Fibroblast of lung (primary cell): ENCODE data around the gene TARBP1. TPM values are rescaled to one million over a fixed set of nuclear protein-coding genes. Genes with fewer than 3 reads are reported as not detected.

Experiments used
- DNase-seq, 2 donors: peaks; one replicate each; pipeline versions ENCODE4 v3.0.0 to v3.0.0-alpha.2; 2010; ENCODE audit warnings: low read depth in 2 of 2
- H2AFZ ChIP-seq: 2 replicates; pipeline ENCODE4 v1.5.1; 2012; ENCODE audit warnings: low read length, control low read depth, inconsistent platforms
- H3K27ac ChIP-seq: 2 replicates; pipeline ENCODE4 v1.5.1; 2011; ENCODE audit warnings: low read length, control low read depth; ENCODE audit not compliant: insufficient read depth
- H3K27me3 ChIP-seq: 2 replicates; pipeline ENCODE4 v1.5.1; 2011; ENCODE audit warnings: mild to moderate bottlenecking, low read length; ENCODE audit not compliant: control insufficient read depth, insufficient read depth
- H3K36me3 ChIP-seq: 2 replicates; pipeline ENCODE4 v1.5.1; 2011; ENCODE audit warnings: low read length; ENCODE audit not compliant: control insufficient read depth, insufficient read depth
- H3K4me1 ChIP-seq: 2 replicates; pipeline ENCODE4 v1.5.1; 2011; ENCODE audit warnings: low read length; ENCODE audit not compliant: control insufficient read depth, insufficient read depth; ENCODE audit errors: extremely low read depth
- H3K4me2 ChIP-seq: 2 replicates; pipeline ENCODE4 v1.5.1; 2011; ENCODE audit warnings: low read length, control low read depth; ENCODE audit not compliant: insufficient read depth; ENCODE audit errors: extremely low read depth
- H3K4me3 ChIP-seq, 4 experiments: fragments of 200-600 bp in 1 of 4; sonication (generic) in 1 of 4; replicated peaks in 1 of 4; 2 replicates each; pipeline ENCODE4 v1.5.1; 2011 to 2016; ENCODE audit warnings: low read length in 4 of 4, low read depth in 3 of 4, mild to moderate bottlenecking in 3 of 4, control low read depth in 2 of 4, inconsistent platforms in 1 of 4, mixed read lengths in 1 of 4; ENCODE audit not compliant: insufficient read depth in 1 of 4; ENCODE audit errors: control extremely low read depth in 1 of 4
- H3K79me2 ChIP-seq: 2 replicates; pipeline ENCODE4 v1.5.1; 2012; ENCODE audit warnings: mild to moderate bottlenecking, low read length, inconsistent platforms; ENCODE audit not compliant: control insufficient read depth, insufficient read depth
- H3K9ac ChIP-seq: 2 replicates; pipeline ENCODE4 v1.5.1; 2011; ENCODE audit warnings: mild to moderate bottlenecking, low read length, control low read depth; ENCODE audit not compliant: insufficient read depth
- H3K9me3 ChIP-seq: 2 replicates; pipeline ENCODE4 v1.5.1; 2012; ENCODE audit warnings: low read depth, low read length; ENCODE audit not compliant: control insufficient read depth, insufficient read depth
- H4K20me1 ChIP-seq: 2 replicates; pipeline ENCODE4 v1.5.1; 2011; ENCODE audit warnings: low read length; ENCODE audit not compliant: control insufficient read depth, insufficient read depth; ENCODE audit errors: extremely low read depth
- EZH2 ChIP-seq: IDR thresholded peaks from 2 replicates; pipeline ENCODE4 v1.5.1; 2012; ENCODE audit warnings: low read length, control low read depth, mild to moderate bottlenecking; ENCODE audit errors: missing control alignments
- polyA plus RNA-seq, 2 donors: library from polyadenylated mRNA; depleted of rRNA in 1 of 2; stranded (reverse) in 1 of 2; unstranded in 1 of 2; fragments of >200 nt; gene quantifications; 2 replicates each; pipeline ENCODE4 v1.2.1, GENCODE V29; 2011 to 2012; ENCODE audit warnings: missing spikeins in 1 of 2
- total RNA-seq: library from RNA; depleted of rRNA; stranded (reverse); fragments of >200 nt; gene quantifications from 2 replicates; pipeline ENCODE4 v1.2.1, GENCODE V29; 2014
- TF ChIP-seq, protein P1 (sequence below), 2 donors: IDR thresholded peaks in 1 of 2; conservative IDR thresholded peaks in 1 of 2; 1 replicate in 1 of 2; 2 replicates in 1 of 2; pipeline ENCODE4 v1.5.1; 2011 to 2012; ENCODE audit warnings: low read length in 2 of 2, control low read depth in 1 of 2, inconsistent platforms in 1 of 2, low read depth in 1 of 2, mild to moderate bottlenecking in 1 of 2

TARBP1 gene
- total and polyA plus RNA-seq, 2 donors (not counting 1 experiment from before 2014, with no cell fraction given): 11.6 to 20.6 TPM

DNA sequence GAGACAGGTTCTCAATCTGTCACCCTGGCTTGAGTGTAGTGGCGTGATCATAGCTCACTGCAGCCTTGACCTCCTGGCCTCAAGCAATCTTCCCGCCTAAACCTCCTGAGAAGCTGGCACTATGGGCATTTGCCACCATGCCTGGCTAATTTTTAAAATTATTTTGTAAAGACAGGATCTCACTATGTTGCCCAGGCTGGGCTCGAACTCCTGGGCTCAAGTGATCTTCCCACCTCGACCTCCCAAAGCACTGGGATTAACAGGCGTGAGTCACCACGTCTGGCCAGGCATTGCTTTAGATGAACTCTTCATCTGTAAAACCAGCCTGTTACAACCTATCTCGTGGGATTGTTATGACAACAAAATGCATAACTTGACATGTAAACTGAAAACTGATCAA, 103.3 kb downstream of the TARBP1 start:
- no peak overlapping the region for H3K4me2 ChIP-seq
- H3K27ac ChIP-seq: no peak overlapping the region
- no peaks in the 10 kb centered on the region for H3K4me1 ChIP-seq
- no peak overlapping the region for H2AFZ ChIP-seq
- peaks cover 6% of the 10 kb centered on the region for H3K79me2 ChIP-seq
- H3K27me3 ChIP-seq: no peaks in the 10 kb centered on the region
- H3K36me3 ChIP-seq: peaks cover 10% of the 10 kb centered on the region
- no peak overlapping the region for H3K9ac ChIP-seq
- TF ChIP-seq, protein P1, sequence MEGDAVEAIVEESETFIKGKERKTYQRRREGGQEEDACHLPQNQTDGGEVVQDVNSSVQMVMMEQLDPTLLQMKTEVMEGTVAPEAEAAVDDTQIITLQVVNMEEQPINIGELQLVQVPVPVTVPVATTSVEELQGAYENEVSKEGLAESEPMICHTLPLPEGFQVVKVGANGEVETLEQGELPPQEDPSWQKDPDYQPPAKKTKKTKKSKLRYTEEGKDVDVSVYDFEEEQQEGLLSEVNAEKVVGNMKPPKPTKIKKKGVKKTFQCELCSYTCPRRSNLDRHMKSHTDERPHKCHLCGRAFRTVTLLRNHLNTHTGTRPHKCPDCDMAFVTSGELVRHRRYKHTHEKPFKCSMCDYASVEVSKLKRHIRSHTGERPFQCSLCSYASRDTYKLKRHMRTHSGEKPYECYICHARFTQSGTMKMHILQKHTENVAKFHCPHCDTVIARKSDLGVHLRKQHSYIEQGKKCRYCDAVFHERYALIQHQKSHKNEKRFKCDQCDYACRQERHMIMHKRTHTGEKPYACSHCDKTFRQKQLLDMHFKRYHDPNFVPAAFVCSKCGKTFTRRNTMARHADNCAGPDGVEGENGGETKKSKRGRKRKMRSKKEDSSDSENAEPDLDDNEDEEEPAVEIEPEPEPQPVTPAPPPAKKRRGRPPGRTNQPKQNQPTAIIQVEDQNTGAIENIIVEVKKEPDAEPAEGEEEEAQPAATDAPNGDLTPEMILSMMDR (conservative IDR thresholded peaks at IDR 0.05 in 1 of 2, IDR thresholded peaks at IDR 0.05 in 1 of 2; ENCODE audit: low read depth in 1 of 2, low read length in 2 of 2): no peak
- no peak for TF ChIP-seq EZH2
- no peak overlapping the region for H3K4me3 ChIP-seq
- no peak for DNase-seq
- no peaks in the 10 kb centered on the region for H4K20me1 ChIP-seq
- H3K9me3 ChIP-seq: no peaks in the 10 kb centered on the region

DNA sequence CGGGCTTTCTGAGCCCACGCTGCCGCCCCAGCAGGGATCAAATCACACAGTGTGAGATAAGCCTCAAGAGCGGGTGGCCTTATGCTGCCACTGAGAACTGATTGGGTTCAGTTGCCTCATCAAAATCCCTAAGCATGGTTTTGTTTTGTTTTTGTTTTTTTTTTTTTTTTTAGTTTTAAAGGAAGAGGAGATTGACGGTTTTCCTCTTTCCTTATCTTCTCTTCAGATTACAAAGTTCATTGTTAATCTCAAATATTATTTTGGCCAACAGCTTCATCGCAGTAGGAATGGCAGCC, 105.1 kb downstream of the TARBP1 start:
- no peaks in the 10 kb centered on the region for H3K4me1 ChIP-seq
- no peaks in the 10 kb centered on the region for H4K20me1 ChIP-seq
- peak overlapping the region; percentile 56 to 96 (median 95) for H3K4me3 ChIP-seq
- H3K4me2 ChIP-seq: peak overlapping the region; percentile 76
- H3K9ac ChIP-seq: peak overlapping the region; percentile 98
- H3K27me3 ChIP-seq: no peaks in the 10 kb centered on the region
- H3K36me3 ChIP-seq: peaks cover 10% of the 10 kb centered on the region
- H3K79me2 ChIP-seq: peaks cover 6% of the 10 kb centered on the region
- peak overlapping the region; percentile 81 for H2AFZ ChIP-seq
- H3K27ac ChIP-seq: peak overlapping the region; percentile 94
- no peaks in the 10 kb centered on the region for H3K9me3 ChIP-seq
- DNase-seq: no peak
- TF ChIP-seq, protein P1 (conservative IDR thresholded peaks at IDR 0.05 in 1 of 2, IDR thresholded peaks at IDR 0.05 in 1 of 2; ENCODE audit: low read depth in 1 of 2, low read length in 2 of 2): no peak
- TF ChIP-seq EZH2: no peak

DNA sequence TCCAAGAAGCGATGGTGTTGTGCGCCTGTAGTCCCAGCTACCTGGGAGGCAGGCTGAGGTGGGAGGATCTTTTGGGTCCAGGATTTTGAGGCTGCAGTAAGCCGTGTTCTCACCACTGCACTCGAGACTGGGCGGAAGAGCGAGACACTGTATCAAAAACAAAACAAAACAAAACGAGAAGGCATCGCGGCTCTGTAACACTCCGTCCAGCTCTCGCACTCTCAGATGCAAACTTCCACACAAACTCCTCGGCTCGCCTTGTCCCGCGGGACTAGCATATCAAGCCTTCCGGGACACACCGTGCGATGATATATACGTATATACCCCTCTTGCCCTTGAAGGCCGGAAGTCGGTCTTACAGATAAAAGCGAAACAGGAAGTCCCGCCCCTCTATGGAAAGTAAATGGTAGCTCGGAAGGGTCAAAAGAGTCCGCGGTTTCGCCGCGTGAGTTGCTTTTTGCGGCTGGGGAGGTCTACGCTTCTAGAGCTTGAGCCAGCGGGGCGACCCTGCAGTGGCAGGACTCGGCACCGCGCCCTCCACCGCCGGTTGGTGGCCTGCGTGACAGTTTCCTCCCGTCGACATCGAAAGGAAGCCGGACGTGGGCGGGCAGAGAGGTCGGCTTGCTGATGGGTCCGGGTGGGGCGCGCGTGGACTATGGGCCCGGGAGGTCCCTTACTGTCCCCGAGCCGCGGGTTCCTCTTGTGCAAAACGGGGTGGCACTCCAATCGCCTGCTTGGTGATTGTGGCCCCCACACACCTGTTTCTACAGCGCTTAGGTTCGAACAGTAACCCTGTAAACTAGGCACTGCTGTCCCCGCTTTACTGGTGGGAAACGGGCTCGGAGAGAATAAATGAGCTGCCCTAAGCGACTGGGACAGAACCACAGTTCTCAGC, 105.7 kb downstream of the TARBP1 start, which contains the start of gene COA6:
COA6 (plus strand) TSS at position 393 of the 895 bp plus-strand sequence; CDS start at position 404, 11 bp downstream.
- H3K27me3 ChIP-seq: no peaks in the 10 kb centered on the region
- TF ChIP-seq, protein P1 (conservative IDR thresholded peaks at IDR 0.05 in 1 of 2, IDR thresholded peaks at IDR 0.05 in 1 of 2; ENCODE audit: low read depth in 1 of 2, low read length in 2 of 2): no peak
- no peak for TF ChIP-seq EZH2
- H3K36me3 ChIP-seq: peaks cover 10% of the 10 kb centered on the region
- peak within 1 kb of the TSS; percentile 99 for H2AFZ ChIP-seq
- H3K4me2 ChIP-seq: peak within 1 kb of the TSS; percentile 91
- no peaks in the 10 kb centered on the region for H4K20me1 ChIP-seq
- peak; percentile 97 to 98 for DNase-seq
- peak within 1 kb of the TSS; percentile 94 for H3K27ac ChIP-seq
- H3K4me3 ChIP-seq: peak within 1 kb of the TSS; percentile 56 to 96 (median 95)
- no peaks in the 10 kb centered on the region for H3K9me3 ChIP-seq
- H3K4me1 ChIP-seq: no peaks in the 10 kb centered on the region
- H3K79me2 ChIP-seq: peaks cover 6% of the 10 kb centered on the region
- H3K9ac ChIP-seq: peak within 1 kb of the TSS; percentile 98
